Adrenal gland (tissue), 12 donors: ENCODE data around the gene GID4. TPM values are rescaled to one million over a fixed set of nuclear protein-coding genes. Genes with fewer than 3 reads are reported as not detected.
A peak's percentile ranks its signal among the peaks of the same experiment; 100 is the strongest.
"Not testable (repeated sequence)": the region's sequence is repeated elsewhere in the genome, so short reads cannot be mapped to it uniquely, and the experiment has no call there.

Experiments
- DNase-seq, 7 donors: peaks; one replicate each; pipeline ENCODE4 v3.0.0-alpha.2; 2019 to 2020
- H3K27ac ChIP-seq, 5 donors: fragments of 200-600 bp; sonication (generic) in 4 of 5; 1 replicate in 3 of 5; 2 replicates in 2 of 5; pipeline versions ENCODE4 v1.5.1 to v1.8.0; 2016 to 2020; ENCODE audit warnings: mild to moderate bottlenecking in 1 of 5
- H3K27me3 ChIP-seq: fragments of 200-600 bp; 2 replicates; pipeline ENCODE4 v1.8.0; 2021
- H3K36me3 ChIP-seq, 2 donors: fragments of 200-600 bp; replicated peaks in 1 of 2; 1 replicate in 1 of 2; 2 replicates in 1 of 2; pipeline versions ENCODE4 v1.5.1 to v1.8.0; 2018 to 2022
- H3K4me1 ChIP-seq, 2 donors: fragments of 200-600 bp; replicated peaks in 1 of 2; 1 replicate in 1 of 2; 2 replicates in 1 of 2; pipeline versions ENCODE4 v1.5.1 to v1.8.0; 2018 to 2021
- H3K4me3 ChIP-seq, 4 donors: fragments of 200-600 bp; sonication (generic) in 3 of 4; one replicate each; pipeline ENCODE4 v1.5.1; 2016 to 2018
- H3K9me3 ChIP-seq, 3 donors: fragments of 200-600 bp; sonication (generic) in 1 of 3; replicated peaks in 1 of 3; 1 replicate in 2 of 3; 2 replicates in 1 of 3; pipeline versions ENCODE4 v1.5.1 to v1.8.0; 2016 to 2021
- POLR2A ChIP-seq, 2 donors: fragments of 450-650 bp; IDR thresholded peaks; one replicate each; pipeline ENCODE4 v1.6.1; 2017; ENCODE audit warnings: antibody characterized with exemption in 2 of 2, mild to moderate bottlenecking in 2 of 2, moderate library complexity in 1 of 2
- WGBS, 4 donors: extraction: QIAGEN DNeasy Blood & Tissue Kit in 2 of 4; methylation state at CpG; one replicate each; pipeline versions ENCODE4 v1.1.5 to v1.1.7; 2013 to 2017; 5-methylcytosine and 5-hydroxymethylcytosine counted together
- intact Hi-C, 2 donors: fragments of 100-400 bp; cut with DNase I; formaldehyde crosslinking; loops; one replicate each; pipeline versions ENCODE4 v1.14.1 to v1.15.0; 2022 to 2023
- polyA plus RNA-seq, 3 donors: library from polyadenylated mRNA; stranded (reverse); fragments of 200-250 nt in 2 of 3; fragments of 350-450 nt in 1 of 3; fragmentation: Illumina TruSeq in 1 of 3; extraction: RNeasy Lipid Tissue Mini Kit (QIAGEN cat#74804) in 1 of 3; gene quantifications; one replicate each; pipeline ENCODE4 v1.2.3, GENCODE V29; 2013 to 2014
- total RNA-seq, 9 donors: library from RNA; depleted of rRNA in 4 of 9; stranded (reverse); fragments of >200 nt in 4 of 9; fragments of 120-200 nt in 1 of 9; fragmentation: NEBNext Ultra II Directional in 1 of 9; extraction: Animal tissue kit (Norgen Biotek cat#: 25700) in 1 of 9; gene quantifications; one replicate each; pipeline versions ENCODE4 v1.1.0 to v1.2.4, GENCODE V29; 2013 to 2023
- TF ChIP-seq, protein P1 (sequence below), 6 experiments: fragments of 450-650 bp in 4 of 6; fragments of 200-600 bp in 2 of 6; sonication (generic) in 1 of 6; IDR thresholded peaks; 1 replicate in 5 of 6; 2 replicates in 1 of 6; pipeline versions ENCODE4 v1.5.1 to v1.8.0; 2016 to 2021; ENCODE audit warnings: antibody characterized with exemption in 6 of 6, mild to moderate bottlenecking in 2 of 6, moderate library complexity in 1 of 6
- donor health status: healthy with polysubstance abuse.
- donor health status: Bipolar disorder and iron deficiency.
- donor health status: DM: yes; HTN: yes; CAD: no.
- donor health status: DM: no; HTN: no; CAD: no.
- donor health status: DM: no; HTN: no; CAD: no.
- donor health status: DM: yes; HTN: yes; CAD: no.

GID4 gene
- total and polyA plus RNA-seq, 12 donors, result 4.2 to 16.7 (median 9.7) TPM

GRCh38 chr17:17993366-17993765, 45.8 kb upstream of the GID4 start:
- TF ChIP-seq, protein P1, sequence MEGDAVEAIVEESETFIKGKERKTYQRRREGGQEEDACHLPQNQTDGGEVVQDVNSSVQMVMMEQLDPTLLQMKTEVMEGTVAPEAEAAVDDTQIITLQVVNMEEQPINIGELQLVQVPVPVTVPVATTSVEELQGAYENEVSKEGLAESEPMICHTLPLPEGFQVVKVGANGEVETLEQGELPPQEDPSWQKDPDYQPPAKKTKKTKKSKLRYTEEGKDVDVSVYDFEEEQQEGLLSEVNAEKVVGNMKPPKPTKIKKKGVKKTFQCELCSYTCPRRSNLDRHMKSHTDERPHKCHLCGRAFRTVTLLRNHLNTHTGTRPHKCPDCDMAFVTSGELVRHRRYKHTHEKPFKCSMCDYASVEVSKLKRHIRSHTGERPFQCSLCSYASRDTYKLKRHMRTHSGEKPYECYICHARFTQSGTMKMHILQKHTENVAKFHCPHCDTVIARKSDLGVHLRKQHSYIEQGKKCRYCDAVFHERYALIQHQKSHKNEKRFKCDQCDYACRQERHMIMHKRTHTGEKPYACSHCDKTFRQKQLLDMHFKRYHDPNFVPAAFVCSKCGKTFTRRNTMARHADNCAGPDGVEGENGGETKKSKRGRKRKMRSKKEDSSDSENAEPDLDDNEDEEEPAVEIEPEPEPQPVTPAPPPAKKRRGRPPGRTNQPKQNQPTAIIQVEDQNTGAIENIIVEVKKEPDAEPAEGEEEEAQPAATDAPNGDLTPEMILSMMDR (IDR thresholded peaks at IDR 0.05), result no peak
- TF ChIP-seq POLR2A (IDR thresholded peaks at IDR 0.05), result no peak
- Histone ChIP-seq H3K27ac (no peak overlapping the region), H3K36me3 (no peaks in the 10 kb centered on the region), H3K27me3 (no peaks in the 10 kb centered on the region), H3K4me1 (peaks cover 0 to 27% of the 10 kb centered on the region in 2 donors), H3K9me3 (no peaks in the 10 kb centered on the region), H3K4me3 (no peak overlapping the region)
- intact Hi-C loops, result no loop called here
- peak in 6 of 7 donors; percentile 35 to 71 (median 51) for DNase-seq
- WGBS, 4 donors, result 91 to 98% (median 95%) methylated on average over 2 of the region's 2 CpGs

DNA sequence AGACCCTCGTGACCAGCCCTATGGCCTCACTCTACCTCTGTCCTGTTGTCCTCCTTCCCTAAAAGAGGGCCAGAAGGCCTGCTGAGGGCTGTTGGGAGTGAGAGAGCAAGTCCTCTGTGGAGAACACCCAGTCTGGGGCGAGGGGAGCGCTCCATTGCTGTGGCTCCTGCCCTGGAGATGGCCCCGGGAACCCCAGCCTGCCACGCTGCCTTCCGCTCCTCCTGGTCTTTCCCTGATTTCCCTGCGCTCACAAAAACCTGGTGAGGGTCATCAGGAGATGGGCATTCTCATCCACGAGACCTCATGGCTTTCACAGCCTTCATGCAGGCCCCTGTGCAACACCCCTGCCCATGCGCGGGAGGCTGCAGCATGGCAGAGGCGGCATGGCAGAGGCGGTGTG, 45.4 kb upstream of the GID4 start:
- Histone ChIP-seq H3K27ac (no peak overlapping the region), H3K4me1 (peaks cover 0 to 27% of the 10 kb centered on the region in 2 donors), H3K4me3 (no peak overlapping the region), H3K27me3 (no peaks in the 10 kb centered on the region), H3K9me3 (no peaks in the 10 kb centered on the region), H3K36me3 (no peaks in the 10 kb centered on the region)
- no peak for DNase-seq
- intact Hi-C loops, result no loop called here
- TF ChIP-seq, protein P1 (IDR thresholded peaks at IDR 0.05), result no peak
- no peak for TF ChIP-seq POLR2A (IDR thresholded peaks at IDR 0.05)
- 93 to 97% (median 97%) methylated on average over 12 of the region's 12 CpGs for WGBS, 4 donors

GRCh38 chr17:17994271-17995069, 44.7 kb upstream of the GID4 start:
- TF ChIP-seq, protein P1 (IDR thresholded peaks at IDR 0.05), result peak in 4 of 6 experiments; percentile 26 to 45 (median 40)
- TF ChIP-seq POLR2A (IDR thresholded peaks at IDR 0.05), result no peak
- peak in 6 of 7 donors; percentile 27 to 87 (median 36) for DNase-seq
- peaks cover 0 to 25% of the 10 kb centered on the region in 2 donors for H3K4me1 ChIP-seq
- intact Hi-C loops, result no loop called here
- 69 to 77% (median 72%) methylated on average over 5 to 18 of the region's 18 CpGs for WGBS, 4 donors
- no peaks in the 10 kb centered on the region for H3K36me3 ChIP-seq
- H3K4me3 ChIP-seq, result no peak overlapping the region
- no peaks in the 10 kb centered on the region for H3K27me3 ChIP-seq
- no peaks in the 10 kb centered on the region for H3K9me3 ChIP-seq
- H3K27ac ChIP-seq, result peak overlapping the region in 1 of 5 donors; percentile 3

GRCh38 chr17:17995887-17996286, 43.3 kb upstream of the GID4 start:
- H3K4me3 ChIP-seq, intact Hi-C loops, DNase-seq, H3K36me3 ChIP-seq, H3K27ac ChIP-seq, H3K27me3 ChIP-seq, H3K9me3 ChIP-seq: not testable (repeated sequence)
- peaks cover 0 to 11% of the 10 kb centered on the region in 2 donors for H3K4me1 ChIP-seq
- WGBS, 4 donors, result 97 to 99% (median 98%) methylated on average over 8 of the region's 8 CpGs
